T-helper 1 cell treated with Interleukin-12 subunit alpha and Interleukin-12 subunit beta and Interleukin-4 antibody, amounts not matched to agents 30 ng/mL and 1 ng/mL, for 36 hours (primary cell): Measurements from ENCODE around the gene DEFB131A. TPM values are rescaled to one million over a fixed set of nuclear protein-coding genes. Genes with fewer than 3 reads are reported as not detected.
"Not testable (repeated sequence)": the region's sequence is repeated elsewhere in the genome, so short reads cannot be mapped to it uniquely, and the experiment has no call there.

Experiments used
- intact Hi-C: fragments of 100-400 bp; cut with micrococcal nuclease; formaldehyde crosslinking; loops from one replicate; pipeline ENCODE4 v1.15.1; 2024
- total RNA-seq: library from RNA; stranded (reverse); gene quantifications from 2 replicates; pipeline ENCODE4 v1.2.3, GENCODE V29; 2022

DEFB131A gene, protein sequence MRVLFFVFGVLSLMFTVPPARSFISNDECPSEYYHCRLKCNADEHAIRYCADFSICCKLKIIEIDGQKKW
- not detected in 2 replicates for total RNA-seq

GRCh38 chr4:9444114-9444513, at the start of gene DEFB131A:
Gene DEFB131A, plus strand, starts transcription at chr4:9444414. Its CDS starts 120 bp downstream, at chr4:9444534.
- intact Hi-C loops = not testable (repeated sequence)

GRCh38 chr4:9405774-9406173, 38.4 kb upstream of the DEFB131A start:
- intact Hi-C loops = not testable (repeated sequence)

DNA sequence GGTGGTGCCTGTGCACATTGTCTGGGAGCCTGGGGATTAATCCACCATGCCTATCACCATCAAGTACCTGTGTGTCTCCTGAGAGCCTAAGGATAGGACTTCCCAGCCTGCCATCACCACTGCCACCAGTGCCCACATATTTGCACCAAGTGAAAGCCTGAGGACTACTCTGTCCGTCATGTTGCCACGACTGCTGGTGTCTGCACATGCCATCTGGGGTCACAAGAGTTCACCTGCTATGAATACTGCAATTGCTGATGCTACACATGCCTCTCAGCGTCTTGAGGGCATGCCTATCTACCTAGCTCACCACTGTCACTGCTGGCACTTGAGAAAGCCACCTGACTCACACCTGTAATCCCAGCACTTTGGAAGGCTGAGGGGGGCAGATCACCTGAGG, 37.7 kb upstream of the DEFB131A start:
- intact Hi-C loops = not testable (repeated sequence)

DNA sequence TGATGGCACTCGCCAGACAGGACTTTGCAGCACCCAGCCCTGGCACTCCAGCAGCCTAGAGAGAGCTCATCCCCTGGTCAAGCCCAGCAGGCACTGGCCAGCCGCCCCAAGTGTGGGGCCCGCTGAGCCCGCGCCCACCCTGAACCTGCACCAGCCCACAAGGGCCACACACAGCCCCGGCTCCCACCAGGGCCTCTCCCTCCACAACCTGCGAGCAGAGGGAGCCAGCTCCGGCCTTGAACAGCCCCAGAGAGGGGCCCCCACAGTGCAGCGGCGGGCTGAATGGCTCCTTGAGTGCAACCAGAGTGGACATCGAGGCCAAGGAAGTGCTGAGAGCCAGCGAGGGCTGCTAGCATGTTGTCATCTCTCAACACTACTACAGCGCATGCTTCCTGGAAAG, 34.4 kb upstream of the DEFB131A start:
- intact Hi-C loops = no loop called here

DNA sequence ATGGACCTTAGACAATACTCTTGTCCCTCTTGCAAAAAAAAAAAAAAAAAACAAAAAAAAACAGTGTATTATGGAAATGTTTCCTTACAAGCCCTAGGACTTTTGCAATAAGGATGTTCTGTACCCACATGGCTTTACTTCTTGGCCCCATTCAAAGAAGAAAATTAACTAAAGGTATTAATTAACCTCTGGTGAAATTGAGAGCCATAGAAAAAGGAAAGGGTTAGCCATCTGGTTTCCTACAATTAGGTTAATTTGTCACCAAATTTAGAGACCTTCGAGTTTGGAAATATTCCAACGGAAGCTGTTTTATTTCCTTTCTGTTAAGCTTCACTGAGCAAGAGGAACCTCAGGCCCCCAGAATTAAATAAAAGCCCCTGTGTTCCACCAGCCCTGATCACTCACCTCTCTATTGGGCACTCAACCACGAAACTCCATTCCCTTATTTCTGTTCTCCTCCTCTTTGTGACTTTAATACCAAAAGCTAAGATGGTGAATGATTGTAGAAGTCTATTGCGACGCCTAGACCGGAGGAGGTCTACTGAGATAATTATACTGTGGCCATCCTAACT, 22.2 kb upstream of the DEFB131A start:
- intact Hi-C loops = not testable (repeated sequence)

DNA sequence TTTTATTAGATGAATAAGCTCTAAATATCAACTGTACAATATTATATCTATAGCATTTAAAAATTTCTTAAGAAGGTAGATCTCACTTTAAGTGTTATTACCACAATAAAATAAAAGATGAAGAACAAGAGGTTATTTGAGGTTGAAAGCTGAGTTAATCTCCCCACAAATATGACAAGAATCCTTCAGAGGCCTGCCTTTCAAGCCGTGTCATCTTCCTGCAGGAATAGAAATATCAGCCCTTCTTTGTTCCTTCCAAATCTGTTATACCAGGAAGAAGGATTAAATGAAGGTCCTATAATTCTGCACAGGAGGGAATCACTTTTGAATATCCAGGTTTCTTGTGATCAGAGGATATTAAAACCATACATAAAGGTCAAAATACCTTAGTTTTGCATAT, 18.3 kb upstream of the DEFB131A start:
- intact Hi-C loops = not testable (repeated sequence)

DNA sequence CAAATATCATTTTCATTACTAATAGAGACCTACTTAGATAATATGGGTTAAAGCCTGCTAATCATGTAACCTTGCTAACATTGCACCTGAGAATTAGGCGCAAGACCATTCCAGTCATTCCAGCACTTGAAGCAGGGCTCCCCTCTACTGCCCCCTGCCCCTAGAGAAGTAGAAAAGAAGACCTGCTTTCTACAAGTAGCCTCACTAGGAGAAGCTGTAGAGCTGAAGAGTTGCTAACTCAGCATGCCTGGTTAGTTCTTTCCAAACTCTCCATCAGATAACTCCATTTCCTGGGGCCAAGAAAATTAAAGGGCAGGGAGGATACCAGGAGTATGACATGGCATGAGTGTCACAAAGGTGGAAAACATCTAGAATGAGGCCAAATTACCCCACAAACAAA, 14.2 kb upstream of the DEFB131A start:
- intact Hi-C loops = not testable (repeated sequence)

GRCh38 chr4:9433320-9433719, 10.9 kb upstream of the DEFB131A start:
- intact Hi-C loops = not testable (repeated sequence)

DNA sequence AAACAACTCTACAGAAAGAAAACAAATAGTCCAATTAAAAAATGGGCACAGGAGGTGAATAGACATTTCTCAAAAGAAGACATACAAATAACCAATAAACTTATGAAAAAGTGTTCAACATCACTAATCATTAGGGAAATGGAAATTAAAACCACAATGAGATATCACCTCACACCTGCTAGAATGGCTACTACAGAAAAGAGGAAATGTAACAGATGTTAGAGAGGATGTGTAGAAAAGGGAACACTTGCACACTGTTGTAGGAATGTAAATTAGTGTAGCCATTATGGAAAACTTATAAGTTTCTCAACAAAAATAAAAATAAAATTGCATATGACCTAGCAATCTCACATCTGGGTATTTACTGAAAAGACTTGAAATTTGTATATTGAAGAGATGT, 7.5 kb upstream of the DEFB131A start:
- intact Hi-C loops = not testable (repeated sequence)

DNA sequence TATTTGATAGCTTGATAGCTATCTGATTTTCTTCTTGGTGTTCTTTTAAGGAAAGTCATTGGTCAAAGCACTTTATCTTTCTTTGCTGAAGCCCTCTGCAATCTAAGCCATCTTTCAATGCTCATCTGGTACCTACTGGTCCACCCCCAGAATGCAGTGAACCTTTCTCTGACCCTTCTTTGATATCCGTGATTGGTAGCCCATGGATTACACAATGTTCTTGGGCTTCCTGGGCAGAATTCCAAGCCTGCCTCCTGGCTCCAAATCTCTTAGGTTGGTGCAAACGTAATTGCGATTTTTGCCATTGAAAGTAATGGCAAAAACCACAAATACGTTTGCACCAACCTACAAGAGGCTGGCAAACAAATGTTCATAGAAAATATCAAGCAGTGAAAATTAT, 1.9 kb upstream of the DEFB131A start:
- intact Hi-C loops = not testable (repeated sequence)

DNA sequence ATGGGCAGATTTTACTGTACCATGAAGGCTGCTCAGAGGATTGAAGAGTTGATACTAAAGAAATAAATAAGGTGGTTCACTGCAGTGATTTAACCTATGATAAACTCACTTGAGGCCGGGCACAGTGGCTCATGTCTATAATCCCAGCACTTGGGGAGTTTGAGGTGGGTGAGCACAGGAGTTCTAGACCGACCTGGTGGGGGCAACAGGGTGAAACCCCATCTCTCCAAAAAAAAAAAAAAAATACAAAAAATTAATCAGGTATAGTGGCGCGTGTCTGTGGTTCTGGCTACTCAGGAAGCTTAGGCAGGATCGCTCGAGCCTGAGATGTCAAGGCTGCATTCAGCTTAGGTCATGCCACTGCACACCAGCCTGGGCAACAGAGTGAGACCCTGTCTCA, 467 bp downstream of the DEFB131A start:
- intact Hi-C loops = not testable (repeated sequence)

DNA sequence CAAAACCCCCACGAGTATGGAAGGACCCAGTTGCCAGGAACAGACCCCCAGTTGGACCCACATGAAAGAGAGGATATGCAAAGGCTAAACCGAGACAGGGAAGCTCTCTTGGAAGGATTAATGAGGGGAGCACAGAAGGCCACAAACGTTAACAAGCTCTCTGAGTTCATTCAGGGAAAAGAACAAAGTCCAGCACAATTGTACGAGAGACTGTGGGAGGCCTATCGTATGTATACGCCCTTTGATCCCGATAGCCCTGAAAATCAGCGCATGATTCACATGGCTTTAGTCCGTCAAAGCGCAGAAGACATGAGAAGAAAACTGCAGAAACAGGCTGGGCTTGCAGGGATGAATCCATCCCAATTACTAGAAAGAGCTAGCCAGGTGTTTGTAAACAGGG, 8.0 kb downstream of the DEFB131A start:
- intact Hi-C loops = not testable (repeated sequence)

- intact Hi-C loops = not testable (repeated sequence)
These were observed 10.1 kb downstream of the DEFB131A start for GRCh38 chr4:9454284-9454683.

- intact Hi-C loops = not testable (repeated sequence)
These were observed 10.8 kb downstream of the DEFB131A start for GRCh38 chr4:9455046-9455445.

- intact Hi-C loops = not testable (repeated sequence)
These were observed 35.3 kb downstream of the DEFB131A start for GRCh38 chr4:9479466-9479865.

- intact Hi-C loops = loop anchor here (10.0 kb wide), 1 partner anchor 525 kb away; no protein-coding TSS in a partner anchor
These were observed 35.9 kb downstream of the DEFB131A start for GRCh38 chr4:9480066-9480465.

DNA sequence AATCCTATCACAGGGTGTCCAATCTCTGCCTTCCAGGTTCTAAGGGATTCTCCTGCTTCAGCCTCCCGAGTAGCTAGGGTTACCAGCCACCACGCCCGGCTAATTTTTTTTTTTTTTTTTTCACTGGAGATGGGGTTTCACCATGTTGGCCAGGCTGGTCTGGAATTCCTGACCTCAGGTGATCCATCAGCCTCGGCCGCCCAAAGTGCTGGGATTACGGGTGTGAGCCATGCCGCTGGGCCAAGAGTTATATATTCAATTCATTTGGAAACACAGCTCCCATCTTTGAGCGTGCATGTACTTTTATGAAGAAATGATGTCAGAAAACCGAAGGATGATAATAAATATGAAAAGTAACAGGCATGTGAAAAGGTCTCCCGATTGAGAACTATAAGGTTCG, 38.7 kb downstream of the DEFB131A start:
- intact Hi-C loops = loop anchor here (10.0 kb wide), 1 partner anchor 528 kb away; no protein-coding TSS in a partner anchor

DNA sequence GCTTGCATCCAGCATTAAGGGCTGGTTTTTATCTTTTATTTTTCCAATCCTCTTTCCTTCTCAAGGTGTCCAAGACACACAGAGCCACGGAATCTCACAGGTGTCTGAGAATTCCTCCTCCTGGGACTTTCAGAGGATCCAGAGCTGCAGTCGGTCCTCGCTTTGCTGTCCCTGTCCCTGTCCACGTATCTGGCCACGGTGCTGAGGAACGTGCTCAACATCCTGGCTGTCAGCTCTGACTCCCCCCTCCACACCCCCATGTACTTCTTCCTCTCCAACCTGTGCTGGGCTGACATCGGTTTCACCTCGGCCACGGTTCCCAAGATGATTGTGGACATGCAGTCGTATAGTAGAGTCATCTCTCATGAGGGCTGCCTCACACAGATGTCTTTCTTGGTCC, 39.5 kb downstream of the DEFB131A start:
- intact Hi-C loops = loop anchor here (10.0 kb wide), 1 partner anchor 529 kb away; no protein-coding TSS in a partner anchor

GRCh38 chr4:9486880-9487279, 42.7 kb downstream of the DEFB131A start:
- intact Hi-C loops = loop anchor here (10.0 kb wide), 1 partner anchor 532 kb away; no protein-coding TSS in a partner anchor

GRCh38 chr4:9488796-9489195, 44.6 kb downstream of the DEFB131A start:
- intact Hi-C loops = loop anchor here (10.0 kb wide), 1 partner anchor 534 kb away; no protein-coding TSS in a partner anchor

- intact Hi-C loops = not testable (repeated sequence)
These were observed 46.3 kb downstream of the DEFB131A start for GRCh38 chr4:9490496-9490895.

DNA sequence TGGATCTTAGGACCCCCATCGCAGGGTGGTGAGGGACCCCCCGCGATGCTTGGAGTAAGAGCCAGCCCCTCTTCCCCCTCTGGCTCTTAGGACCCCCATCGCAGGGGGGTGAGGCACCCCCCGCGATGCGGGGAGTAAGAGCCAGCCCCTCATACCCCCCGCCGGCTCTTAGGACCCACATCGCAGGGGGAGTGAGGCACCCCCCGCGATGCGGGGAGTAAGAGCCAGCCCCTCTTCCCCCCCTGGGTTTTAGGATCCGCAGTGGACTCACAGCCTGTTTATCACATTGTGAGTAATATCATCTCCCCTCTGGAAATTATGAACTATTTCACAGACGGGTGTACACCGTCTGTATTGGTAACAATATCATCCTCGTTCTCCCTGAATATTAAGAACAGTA, 46.8 kb downstream of the DEFB131A start:
- intact Hi-C loops = not testable (repeated sequence)

DNA sequence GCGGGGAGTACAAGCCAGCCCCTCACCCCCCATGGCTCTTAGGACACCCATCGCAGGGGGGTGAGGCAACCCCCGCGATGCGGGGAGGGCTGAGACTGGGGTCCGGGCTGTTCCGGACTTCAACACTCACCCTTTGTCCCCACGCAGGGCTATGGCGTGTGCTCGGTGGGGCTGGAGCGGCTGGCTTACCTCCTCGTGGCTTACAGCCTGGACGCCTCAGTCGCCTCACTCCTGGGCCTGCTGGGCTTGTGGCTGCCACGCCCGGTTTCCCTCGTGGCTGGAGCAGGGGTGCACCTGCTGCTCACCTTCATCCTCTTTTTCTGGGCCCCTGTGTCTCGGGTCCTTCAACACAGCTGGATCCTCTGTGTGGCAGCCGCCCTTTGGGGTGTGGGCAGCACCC, 49.4 kb downstream of the DEFB131A start:
- intact Hi-C loops = not testable (repeated sequence)
